Measurements from ENCODE around the gene SCAMP1. TPM values are rescaled to one million over a fixed set of nuclear protein-coding genes. Genes with fewer than 3 reads are reported as not detected.

The SCAMP1 gene
- total RNA-seq, 6 experiments from 2014 or later, result 37.4 to 50.6 (median 44.9) TPM

DNA sequence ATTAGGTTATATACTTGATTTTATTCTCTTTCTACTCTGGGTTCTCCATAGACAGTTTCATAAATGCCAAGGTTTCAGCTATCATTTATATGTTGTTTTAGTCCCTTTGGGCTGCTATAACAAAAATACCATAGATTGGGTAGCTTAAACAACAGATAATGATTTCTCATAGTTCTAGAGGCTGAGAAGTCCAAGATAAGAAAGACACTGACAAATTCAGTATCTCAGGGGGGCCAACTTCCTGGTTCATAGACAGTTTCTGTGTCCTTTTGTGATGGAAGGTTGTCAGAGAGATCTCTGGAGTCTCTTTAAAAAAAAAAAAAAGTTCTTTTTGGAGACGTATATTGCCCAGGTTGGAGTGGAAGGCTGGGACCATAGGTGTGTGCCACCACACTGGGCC is 113.3 kb downstream of the SCAMP1 start:
- H3K4me3 Mint-ChIP-seq, result no peak overlapping the region
- TF ChIP-seq, protein P1, sequence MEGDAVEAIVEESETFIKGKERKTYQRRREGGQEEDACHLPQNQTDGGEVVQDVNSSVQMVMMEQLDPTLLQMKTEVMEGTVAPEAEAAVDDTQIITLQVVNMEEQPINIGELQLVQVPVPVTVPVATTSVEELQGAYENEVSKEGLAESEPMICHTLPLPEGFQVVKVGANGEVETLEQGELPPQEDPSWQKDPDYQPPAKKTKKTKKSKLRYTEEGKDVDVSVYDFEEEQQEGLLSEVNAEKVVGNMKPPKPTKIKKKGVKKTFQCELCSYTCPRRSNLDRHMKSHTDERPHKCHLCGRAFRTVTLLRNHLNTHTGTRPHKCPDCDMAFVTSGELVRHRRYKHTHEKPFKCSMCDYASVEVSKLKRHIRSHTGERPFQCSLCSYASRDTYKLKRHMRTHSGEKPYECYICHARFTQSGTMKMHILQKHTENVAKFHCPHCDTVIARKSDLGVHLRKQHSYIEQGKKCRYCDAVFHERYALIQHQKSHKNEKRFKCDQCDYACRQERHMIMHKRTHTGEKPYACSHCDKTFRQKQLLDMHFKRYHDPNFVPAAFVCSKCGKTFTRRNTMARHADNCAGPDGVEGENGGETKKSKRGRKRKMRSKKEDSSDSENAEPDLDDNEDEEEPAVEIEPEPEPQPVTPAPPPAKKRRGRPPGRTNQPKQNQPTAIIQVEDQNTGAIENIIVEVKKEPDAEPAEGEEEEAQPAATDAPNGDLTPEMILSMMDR (IDR thresholded peaks at IDR 0.05), result no peak
- H3K27ac Mint-ChIP-seq, result no peak overlapping the region
- H3K36me3 Mint-ChIP-seq (ENCODE audit: low read depth), result no peaks in the 10 kb centered on the region
- no peaks in the 10 kb centered on the region for H3K9me3 Mint-ChIP-seq
- H3K4me1 Mint-ChIP-seq (ENCODE audit: low read depth), result no peaks in the 10 kb centered on the region
- no peaks in the 10 kb centered on the region for H3K27me3 Mint-ChIP-seq (ENCODE audit: insufficient read depth)
- no peak for DNase-seq

DNA sequence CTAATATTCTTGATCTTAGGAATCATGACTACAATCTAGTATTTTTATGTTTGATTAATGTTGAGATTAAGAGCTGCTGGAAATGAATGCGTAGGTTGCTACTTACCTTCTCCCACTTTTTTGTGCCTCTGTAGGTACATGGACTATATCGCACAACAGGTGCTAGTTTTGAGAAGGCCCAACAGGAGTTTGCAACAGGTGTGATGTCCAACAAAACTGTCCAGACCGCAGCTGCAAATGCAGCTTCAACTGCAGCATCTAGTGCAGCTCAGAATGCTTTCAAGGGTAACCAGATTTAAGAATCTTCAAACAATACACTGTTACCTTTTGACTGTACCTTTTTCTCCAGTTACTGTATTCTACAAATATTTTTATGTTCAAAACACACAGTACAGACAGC is 115.0 kb downstream of the SCAMP1 start:
- Mint-ChIP-seq H3K36me3 (ENCODE audit: low read depth) (no peaks in the 10 kb centered on the region), H3K27ac (no peak overlapping the region), H3K4me3 (no peak overlapping the region), H3K27me3 (ENCODE audit: insufficient read depth) (no peaks in the 10 kb centered on the region), H3K4me1 (ENCODE audit: low read depth) (no peaks in the 10 kb centered on the region), H3K9me3 (no peaks in the 10 kb centered on the region)
- TF ChIP-seq, protein P1 (IDR thresholded peaks at IDR 0.05), result no peak
- DNase-seq, result no peak

DNA sequence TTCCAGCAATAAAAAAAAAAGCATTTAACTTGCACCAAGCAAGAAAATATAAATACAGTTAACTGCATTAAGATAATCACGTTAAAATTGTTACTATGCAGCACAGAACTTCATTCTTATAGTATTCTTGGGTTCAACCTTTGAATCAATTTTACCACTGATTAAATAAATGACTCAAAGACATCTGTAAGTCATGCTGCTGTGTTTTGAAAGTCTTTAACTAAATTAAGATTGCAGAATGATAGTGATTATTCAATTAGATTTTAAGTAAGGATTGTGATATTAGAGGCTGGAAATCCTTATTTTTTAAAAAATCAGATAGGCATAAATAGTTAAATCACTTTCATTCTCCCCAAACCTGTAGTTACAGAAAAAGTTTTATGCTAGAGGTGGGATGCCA is 116.4 kb downstream of the SCAMP1 start:
- Mint-ChIP-seq H3K4me3 (no peak overlapping the region), H3K36me3 (ENCODE audit: low read depth) (no peaks in the 10 kb centered on the region), H3K4me1 (ENCODE audit: low read depth) (no peaks in the 10 kb centered on the region), H3K27me3 (ENCODE audit: insufficient read depth) (no peaks in the 10 kb centered on the region), H3K27ac (no peak overlapping the region), H3K9me3 (no peaks in the 10 kb centered on the region)
- no peak for DNase-seq
- TF ChIP-seq, protein P1 (IDR thresholded peaks at IDR 0.05), result no peak

DNA sequence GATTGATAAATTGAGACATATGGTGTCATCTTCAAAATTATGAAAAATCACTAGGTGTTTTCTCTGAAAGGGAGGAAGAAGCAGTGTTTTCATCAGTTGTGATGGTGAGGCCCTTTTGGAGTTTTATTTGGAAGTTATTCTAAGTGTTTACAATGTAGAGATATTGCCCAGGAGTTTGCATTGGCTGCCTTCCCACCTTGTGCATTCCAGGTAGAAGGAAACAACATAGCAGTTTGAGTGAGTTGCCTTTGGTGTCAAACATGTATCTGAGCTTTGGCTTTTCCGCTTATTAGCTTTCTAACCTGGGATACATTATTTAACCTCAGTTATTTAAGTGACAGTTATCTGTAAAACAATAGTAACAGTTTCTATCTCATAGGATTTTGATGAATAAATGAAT is 122.5 kb downstream of the SCAMP1 start:
- H3K9me3 Mint-ChIP-seq, result no peaks in the 10 kb centered on the region
- H3K27me3 Mint-ChIP-seq (ENCODE audit: insufficient read depth), result no peaks in the 10 kb centered on the region
- no peak overlapping the region for H3K4me3 Mint-ChIP-seq
- no peak for DNase-seq
- H3K27ac Mint-ChIP-seq, result no peak overlapping the region
- no peaks in the 10 kb centered on the region for H3K36me3 Mint-ChIP-seq (ENCODE audit: low read depth)
- peaks cover 14% of the 10 kb centered on the region for H3K4me1 Mint-ChIP-seq (ENCODE audit: low read depth)
- TF ChIP-seq, protein P1 (IDR thresholded peaks at IDR 0.05), result no peak

DNA sequence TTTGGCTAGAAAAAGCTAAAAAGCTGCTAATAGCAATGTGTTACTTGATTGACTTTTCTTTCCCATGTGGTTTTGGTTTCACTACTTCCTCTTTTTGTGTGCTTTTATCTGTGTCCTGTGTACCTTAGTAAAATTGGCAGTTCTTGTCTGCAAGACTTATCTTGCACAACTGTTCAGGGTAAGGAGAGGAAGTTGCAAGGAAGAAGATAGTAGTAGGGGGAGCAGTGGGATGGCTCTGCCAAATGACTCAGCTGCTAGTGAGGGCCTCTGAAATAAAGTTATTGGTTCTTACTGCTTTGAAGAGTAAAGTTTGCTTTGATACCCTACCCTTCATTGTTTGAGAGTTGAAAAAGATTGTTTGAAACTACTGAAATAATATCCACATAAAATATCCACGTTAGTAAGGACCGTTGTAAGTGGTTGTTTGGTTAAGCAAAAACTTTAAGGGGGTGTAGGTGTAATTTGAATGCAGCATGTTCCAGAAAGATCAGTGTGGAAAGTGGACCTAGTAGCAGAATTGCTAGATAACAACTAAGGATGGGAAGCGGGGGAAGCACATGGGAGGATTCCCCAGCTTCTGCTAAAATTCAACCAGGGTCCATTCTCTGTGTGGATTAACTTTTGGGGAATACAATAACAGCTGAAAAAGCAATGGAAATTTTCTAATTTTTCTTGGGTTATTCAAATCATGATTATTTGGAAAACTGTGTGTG is 123.5 kb downstream of the SCAMP1 start:
- Mint-ChIP-seq H3K4me3 (no peak overlapping the region), H3K4me1 (ENCODE audit: low read depth) (peaks cover 14% of the 10 kb centered on the region), H3K36me3 (ENCODE audit: low read depth) (no peaks in the 10 kb centered on the region; the same call in 1 of the 2 replicates), H3K27ac (0 out of 2 replicates have a peak overlapping the region, but pooled peaks have one; percentile 18), H3K9me3 (no peaks in the 10 kb centered on the region), H3K27me3 (ENCODE audit: insufficient read depth) (no peaks in the 10 kb centered on the region)
- DNase-seq, result no peak
- TF ChIP-seq, protein P1 (IDR thresholded peaks at IDR 0.05), result no peak

Data from HFFc6 (cell line).